HCT116 (cell line): Measurements from ENCODE around the gene LCN9. TPM values are rescaled to one million over a fixed set of nuclear protein-coding genes. Genes with fewer than 3 reads are reported as not detected.

ENCODE experiments used
- ATAC-seq: fragments of 200-7000 bp; cut with Tn5 transposase; 2 replicates; pipeline ENCODE4 v1.9.1; 2020; ENCODE audit warnings: mild to moderate bottlenecking, moderate library complexity
- BruUV-seq: library from RNA; stranded (reverse); fragments of 400-500 nt; replicated peaks from 2 replicates; lab custom pipeline; 2021; lab: Mats Ljungman, UMichigan
- CTCF ChIA-PET: fragments of 300-600 bp; sonication (Branson Sonifier 250); formaldehyde crosslinking; loops from one replicate; lab custom pipeline; 2021; ENCODE audit warnings: antibody characterized with exemption; lab: Charles Lee
- POLR2A ChIA-PET: fragments of 300-600, 350-600 bp; sonication (Branson Sonifier 250); formaldehyde crosslinking; loops from one replicate; lab custom pipeline; 2021; ENCODE audit warnings: antibody characterized with exemption; lab: Charles Lee
- RAD21 ChIA-PET, 2 experiments: fragments of 300-600 bp; sonication (Branson Sonifier 250); formaldehyde crosslinking; loops; one replicate each; lab custom pipeline; 2023; ENCODE audit warnings: low total read pairs in 2 of 2; ENCODE audit not compliant: uncharacterized antibody in 2 of 2, unreplicated experiment in 2 of 2, low non-redundant PET in 1 of 2; lab: Charles Lee
- DNase-seq: peaks from one replicate; pipeline ENCODE4 v3.0.0-alpha.2; 2010; ENCODE audit warnings: low read depth, low spot score
- H2AFZ ChIP-seq: fragments of 200-600 bp; shearing (Covaris generic), sonication (generic); 2 replicates; pipeline ENCODE4 v1.6.1; 2017; ENCODE audit warnings: low read depth, mixed run types, mixed read lengths, antibody characterized with exemption, low read length; ENCODE audit not compliant: poor library complexity, severe bottlenecking
- H3K27ac ChIP-seq: 2 replicates; pipeline ENCODE4 v1.5.1; 2012; ENCODE audit warnings: low read depth, low read length
- H3K27me3 ChIP-seq: fragments of 200-600 bp; sonication (generic); 2 replicates; pipeline ENCODE4 v1.6.1; 2016; ENCODE audit warnings: mixed run types, low read length, mixed read lengths; ENCODE audit not compliant: insufficient read depth
- H3K36me3 ChIP-seq, 2 experiments: fragments of 200-500 bp in 1 of 2; fragments of 200-600 bp in 1 of 2; sonication (Bioruptor generic) in 1 of 2; sonication (generic) in 1 of 2; 2 replicates each; pipeline versions ENCODE4 v1.5.1 to v1.6.1; 2014 to 2016; ENCODE audit warnings: low read length in 2 of 2, inconsistent platforms in 1 of 2, mixed read lengths in 1 of 2, mixed run types in 1 of 2; ENCODE audit not compliant: insufficient read depth in 2 of 2, control insufficient read depth in 1 of 2
- H3K4me1 ChIP-seq, 2 experiments: fragments of 200-600 bp in 1 of 2; sonication (generic) in 1 of 2; 2 replicates each; pipeline versions ENCODE4 v1.5.1 to v1.6.1; 2012 to 2017; ENCODE audit warnings: low read length in 2 of 2, inconsistent platforms in 1 of 2, mild to moderate bottlenecking in 1 of 2, mixed read lengths in 1 of 2, mixed run types in 1 of 2, moderate library complexity in 1 of 2; ENCODE audit not compliant: insufficient read depth in 2 of 2, control insufficient read depth in 1 of 2
- H3K4me2 ChIP-seq: fragments of 200-600 bp; sonication (generic); 2 replicates; pipeline ENCODE4 v1.6.1; 2017; ENCODE audit warnings: mixed run types, low read length, mixed read lengths
- H3K4me3 ChIP-seq, 2 experiments: fragments of 200-600 bp in 1 of 2; sonication (generic) in 1 of 2; replicated peaks in 1 of 2; 2 replicates each; pipeline ENCODE4 v1.5.1; 2011 to 2016; ENCODE audit warnings: low read length in 2 of 2, control low read depth in 1 of 2, low read depth in 1 of 2, mild to moderate bottlenecking in 1 of 2, mixed read lengths in 1 of 2, mixed run types in 1 of 2
- H3K79me2 ChIP-seq: fragments of 200-600 bp; sonication (generic); 2 replicates; pipeline ENCODE4 v1.6.1; 2017; ENCODE audit warnings: mild to moderate bottlenecking, mixed run types, low read length, moderate library complexity, mixed read lengths; ENCODE audit not compliant: insufficient read depth
- H3K9ac ChIP-seq: fragments of 200-600 bp; sonication (generic); 2 replicates; pipeline ENCODE4 v1.6.1; 2016; ENCODE audit warnings: low read length, mixed read lengths
- H3K9me2 ChIP-seq: fragments of 200-600 bp; sonication (generic), shearing (Covaris generic); 2 replicates; pipeline ENCODE4 v1.6.1; 2017; ENCODE audit warnings: mixed run types, mild to moderate bottlenecking, moderate library complexity; ENCODE audit not compliant: insufficient read depth
- H3K9me3 ChIP-seq, 2 experiments: fragments of 200-500 bp in 1 of 2; fragments of 200-600 bp in 1 of 2; sonication (Bioruptor generic) in 1 of 2; sonication (generic) in 1 of 2; 2 replicates each; pipeline ENCODE4 v1.6.1; 2014 to 2017; ENCODE audit warnings: low read length in 2 of 2, mixed read lengths in 2 of 2, inconsistent platforms in 1 of 2, low read depth in 1 of 2, mild to moderate bottlenecking in 1 of 2, mixed run types in 1 of 2, moderate library complexity in 1 of 2; ENCODE audit not compliant: control insufficient read depth in 1 of 2, insufficient read depth in 1 of 2
- H4K20me1 ChIP-seq: fragments of 200-600 bp; sonication (generic), shearing (Covaris generic); 2 replicates; pipeline ENCODE4 v1.6.1; 2017; ENCODE audit warnings: mixed run types, mild to moderate bottlenecking, moderate library complexity; ENCODE audit not compliant: insufficient read depth
- CBX3 ChIP-seq: IDR thresholded peaks from 2 replicates; pipeline ENCODE4 v1.6.1; 2012; ENCODE audit warnings: low read depth
- ELF1 ChIP-seq: IDR thresholded peaks from 2 replicates; pipeline ENCODE4 v1.6.1; 2012; ENCODE audit warnings: low read depth, borderline replicate concordance
- EZH2phosphoT487 ChIP-seq: fragments of 200-600 bp; IDR thresholded peaks from 2 replicates; pipeline ENCODE4 v1.6.1; 2018; ENCODE audit warnings: antibody characterized with exemption, borderline replicate concordance
- SIN3A ChIP-seq: IDR thresholded peaks from 2 replicates; pipeline ENCODE4 v1.6.1; 2012; ENCODE audit warnings: low read depth
- SP1 ChIP-seq: IDR thresholded peaks from 2 replicates; pipeline ENCODE4 v1.6.1; 2012; ENCODE audit warnings: low read depth
- TCF7L2 ChIP-seq: IDR thresholded peaks from 2 replicates; pipeline ENCODE4 v1.7.0; 2011; ENCODE audit warnings: borderline replicate concordance, inconsistent platforms; ENCODE audit not compliant: insufficient read depth, insufficient read length; ENCODE audit errors: extremely low read depth
- ZNF274 ChIP-seq: fragments of 200-500 bp; sonication (Bioruptor generic); IDR thresholded peaks from 2 replicates; pipeline ENCODE4 v1.6.1; 2014; ENCODE audit warnings: mild to moderate bottlenecking, low read depth, low read length, inconsistent platforms
- intact Hi-C: fragments of 100-400 bp; cut with micrococcal nuclease; formaldehyde crosslinking; loops from 2 replicates; pipeline ENCODE4 v1.10.0; 2022
- total RNA-seq: library from RNA; stranded (reverse); gene quantifications from one replicate; pipeline ENCODE4 v1.2.1, GENCODE V29; 2021; ENCODE audit not compliant: unreplicated experiment

The LCN9 gene
- total RNA-seq, 1 experiment from 2014 or later = not detected

DNA sequence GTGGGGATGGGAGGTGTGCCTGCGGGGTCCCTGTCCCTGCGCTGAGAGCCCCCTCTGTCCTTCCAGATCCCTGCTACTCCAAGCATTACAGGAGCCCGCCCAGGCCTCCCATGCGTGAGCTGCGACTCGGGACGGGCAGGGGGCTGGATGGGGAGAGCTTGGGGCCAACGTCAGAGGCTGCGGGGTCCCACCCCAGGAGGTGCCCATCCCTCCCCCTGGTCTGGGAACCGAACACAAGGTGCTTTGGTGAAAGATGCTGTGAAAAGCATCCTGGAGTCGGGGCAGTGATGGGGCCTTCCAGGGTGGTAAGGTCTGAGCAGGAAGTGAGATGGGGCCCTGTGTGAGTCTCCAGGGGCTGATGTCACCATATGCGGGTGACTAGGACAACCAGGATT lies 2.7 kb downstream of the LCN9 start:
- ChIA-PET CTCF (no interaction called here), RAD21 (no interaction called here), POLR2A (no interaction called here)
- H2AFZ ChIP-seq = no peak overlapping the region
- H3K4me3 ChIP-seq = no peak overlapping the region
- H3K9ac ChIP-seq = no peak overlapping the region
- BruUV-seq = no TSS peak
- DNase-seq (no peak), ATAC-seq (no peak)
- no peaks in the 10 kb centered on the region for H3K9me3 ChIP-seq
- no peaks in the 10 kb centered on the region for H3K36me3 ChIP-seq
- no peaks in the 10 kb centered on the region for H4K20me1 ChIP-seq
- TF ChIP-seq TCF7L2 = no peak
- no peak for TF ChIP-seq ZNF274
- TF ChIP-seq CBX3 = no peak
- no peak for TF ChIP-seq SIN3A
- no peak for TF ChIP-seq ELF1
- peaks cover 6% of the 10 kb centered on the region; the same call in 1 of the 2 replicates for H3K27me3 ChIP-seq
- H3K4me2 ChIP-seq = no peak overlapping the region
- H3K4me1 ChIP-seq = no peaks in the 10 kb centered on the region
- intact Hi-C loops = no loop called here
- H3K79me2 ChIP-seq = no peaks in the 10 kb centered on the region
- no peaks in the 10 kb centered on the region for H3K9me2 ChIP-seq
- H3K27ac ChIP-seq = no peak overlapping the region

DNA sequence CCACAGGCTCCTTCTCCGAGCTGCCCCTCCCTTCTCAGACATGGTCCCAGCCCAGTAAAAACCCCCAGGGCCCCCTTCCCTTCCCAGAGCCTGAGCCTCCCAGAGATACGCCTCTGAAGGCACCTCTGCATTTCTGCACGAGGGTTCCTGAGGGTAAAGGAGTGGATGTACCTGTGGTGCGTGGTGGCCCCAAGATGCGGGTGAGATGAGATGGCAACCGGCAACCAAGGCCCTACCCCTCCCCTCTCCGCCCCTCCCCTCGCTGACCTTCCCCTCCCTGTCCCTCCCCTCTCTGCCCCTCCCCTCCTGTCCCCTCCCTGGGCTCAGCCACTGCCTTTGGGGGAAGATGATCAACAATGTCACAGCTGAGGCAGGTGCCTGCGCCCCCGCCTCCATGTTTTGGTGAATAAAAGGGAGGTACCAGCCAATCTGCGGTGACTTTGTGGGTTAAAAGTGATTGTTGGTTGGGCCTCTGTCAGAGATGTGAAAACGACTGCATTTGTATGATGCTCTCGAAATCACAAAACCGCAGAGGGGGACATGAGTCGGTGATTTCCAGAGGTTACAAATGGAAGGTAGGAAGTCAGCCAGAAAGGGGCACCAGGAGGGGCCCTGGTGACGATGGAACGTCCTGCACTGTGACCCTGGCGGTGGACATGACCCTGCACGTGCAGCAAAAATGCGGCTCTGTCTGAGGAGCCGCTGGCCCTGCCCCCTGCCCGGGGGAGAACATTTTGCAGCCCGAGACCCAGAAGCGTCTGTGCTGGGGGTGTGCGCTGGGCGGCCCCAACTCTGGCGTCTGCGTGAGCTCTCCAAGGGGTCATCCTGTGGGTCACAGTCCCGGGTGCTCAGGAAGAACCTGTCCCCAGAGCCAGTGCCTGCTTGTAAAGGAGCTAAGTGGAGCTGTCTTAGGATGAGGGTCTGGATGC lies 3.7 kb downstream of the LCN9 start:
- ChIA-PET RAD21 (no interaction called here), POLR2A (no interaction called here), CTCF (no interaction called here)
- H3K4me1 ChIP-seq = no peaks in the 10 kb centered on the region
- H3K4me2 ChIP-seq = no peak overlapping the region
- ATAC-seq = no peak
- H3K79me2 ChIP-seq = no peaks in the 10 kb centered on the region
- H3K9me3 ChIP-seq = no peaks in the 10 kb centered on the region
- BruUV-seq = no TSS peak
- no peak overlapping the region for H3K27ac ChIP-seq
- no peak overlapping the region for H3K4me3 ChIP-seq
- H3K9me2 ChIP-seq = no peaks in the 10 kb centered on the region
- intact Hi-C loops = no loop called here
- H3K36me3 ChIP-seq = no peaks in the 10 kb centered on the region
- H3K9ac ChIP-seq = no peak overlapping the region
- H3K27me3 ChIP-seq = peaks cover 6% of the 10 kb centered on the region; the same call in 1 of the 2 replicates
- H4K20me1 ChIP-seq = no peaks in the 10 kb centered on the region
- H2AFZ ChIP-seq = no peak overlapping the region
- DNase-seq = no peak
- TF ChIP-seq SP1 = no peak
- no peak for TF ChIP-seq EZH2phosphoT487
- no peak for TF ChIP-seq ELF1
